Renal pelvis (tissue), 4 donors: ENCODE measurements around the gene UMAD1. TPM values are rescaled to one million over a fixed set of nuclear protein-coding genes. Genes with fewer than 3 reads are reported as not detected.
"Not testable (repeated sequence)": the region's sequence is repeated elsewhere in the genome, so short reads cannot be mapped to it uniquely, and the experiment has no call there.

Experiments used
- DNase-seq: peaks from one replicate; pipeline ENCODE4 v3.0.0-alpha.2; 2013
- polyA plus RNA-seq, 3 donors: library from polyadenylated mRNA; unstranded; fragments of 120-200 nt; gene quantifications; one replicate each; pipeline ENCODE4 v1.2.1, GENCODE V29; 2013; ENCODE audit not compliant: insufficient read length in 3 of 3

UMAD1 gene
- polyA plus RNA-seq, 3 donors, result 15.9 to 21.5 (median 19.7) TPM

DNA sequence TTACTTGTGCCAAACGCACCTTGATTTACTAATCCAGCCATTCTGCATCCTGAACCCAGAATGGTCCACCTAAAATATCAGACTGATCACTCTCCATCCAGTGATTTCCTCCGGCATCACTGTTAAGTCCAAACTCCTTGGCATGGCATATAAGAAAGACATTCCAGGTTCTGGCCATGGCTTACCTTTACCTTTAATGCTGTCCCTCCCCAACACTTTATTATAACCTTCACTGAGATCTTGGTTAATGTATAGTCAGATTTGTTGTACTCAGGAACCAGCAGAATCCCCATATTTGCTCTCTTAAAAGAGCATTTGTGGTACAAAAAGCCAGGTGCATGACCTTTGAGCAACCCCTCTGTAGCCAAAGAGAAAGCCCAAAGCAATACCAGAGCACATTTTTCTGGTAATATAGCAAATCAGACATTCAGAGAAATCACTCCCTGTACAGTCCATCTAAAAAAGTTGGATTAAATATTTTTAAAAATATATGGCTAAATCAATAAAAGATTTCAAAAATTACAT, 10.2 kb downstream of the UMAD1 start:
- no peak for DNase-seq

DNA sequence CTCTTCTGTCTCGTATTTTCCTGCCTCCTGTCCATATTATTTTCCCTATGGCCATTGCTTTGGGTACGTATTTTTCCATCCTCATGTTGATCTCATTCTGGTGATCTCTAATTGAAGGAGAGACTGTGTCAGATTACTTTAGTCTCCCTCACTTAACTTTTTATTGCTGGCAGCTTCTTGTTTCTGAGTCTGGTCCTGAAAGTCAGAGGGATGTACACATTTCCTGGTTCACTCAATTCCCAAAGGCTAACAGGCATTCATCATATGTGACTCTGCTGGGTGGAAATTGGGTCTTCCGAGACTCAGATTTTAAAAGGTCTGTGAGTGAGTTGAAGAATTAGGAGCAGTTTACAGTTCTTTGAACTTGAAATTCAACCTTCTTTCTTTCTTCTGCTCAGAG, 10.9 kb downstream of the UMAD1 start:
- no peak for DNase-seq

GRCh38 chr7:7652798-7653540, 12.4 kb downstream of the UMAD1 start:
- no peak for DNase-seq

GRCh38 chr7:7653593-7654187, 13.1 kb downstream of the UMAD1 start:
- DNase-seq, result peak; percentile 23

DNA sequence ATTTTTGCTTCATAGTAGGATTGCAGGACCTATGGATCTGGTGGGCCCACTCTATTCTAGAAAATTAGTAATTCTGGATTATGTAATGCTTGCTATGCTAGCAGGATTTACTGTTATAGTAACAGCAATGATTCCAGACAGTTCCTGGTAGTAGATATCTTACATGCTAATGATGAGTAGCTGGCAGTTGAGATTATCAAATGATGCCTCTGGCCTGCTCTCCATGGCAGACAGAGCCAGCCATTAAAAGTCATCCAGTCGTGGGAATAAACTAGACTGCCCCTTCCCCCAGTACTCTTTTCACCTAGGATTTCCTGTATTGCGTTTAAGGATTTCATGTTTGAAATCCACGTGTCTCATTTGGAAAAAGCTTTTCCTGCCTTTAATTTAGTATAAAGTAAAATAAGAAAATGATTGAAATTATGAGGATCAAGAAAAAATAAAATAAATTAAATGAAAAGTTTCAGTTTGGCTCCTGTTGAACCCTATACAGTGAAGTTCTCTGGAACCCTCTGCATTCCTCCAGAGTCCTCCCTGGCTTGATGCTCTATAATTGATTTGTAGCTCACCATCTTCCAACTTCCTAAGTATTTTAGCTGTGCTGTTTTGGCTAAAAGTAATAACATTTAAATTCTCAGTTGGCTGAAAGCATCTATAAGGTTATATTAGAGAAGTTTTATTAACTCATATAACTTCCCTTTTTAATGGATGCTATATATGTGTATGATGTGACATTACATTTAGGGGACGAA, 14.6 kb downstream of the UMAD1 start:
- no peak for DNase-seq

DNA sequence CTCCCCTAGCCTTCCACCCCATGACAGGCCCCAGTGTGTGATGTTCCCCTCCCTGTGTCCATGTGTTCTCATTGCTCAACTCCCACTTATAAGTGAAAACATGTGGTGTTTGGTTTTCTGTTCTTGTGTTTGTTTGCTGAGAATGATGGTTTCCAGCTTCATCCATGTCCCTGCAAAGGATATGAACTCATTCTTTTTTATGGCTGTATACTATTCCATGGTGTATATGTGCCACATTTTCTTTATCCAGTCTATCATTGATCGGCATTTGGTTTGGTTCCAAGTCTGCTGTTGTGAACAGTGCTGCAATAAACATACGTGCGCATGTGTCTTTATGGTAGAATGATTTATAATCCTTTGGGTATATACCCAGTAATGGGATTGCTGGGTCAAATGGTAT, 15.9 kb downstream of the UMAD1 start:
- not testable (repeated sequence) for DNase-seq

- no peak for DNase-seq
Observed at GRCh38 chr7:7662527-7662926, 22.0 kb downstream of the UMAD1 start.

DNA sequence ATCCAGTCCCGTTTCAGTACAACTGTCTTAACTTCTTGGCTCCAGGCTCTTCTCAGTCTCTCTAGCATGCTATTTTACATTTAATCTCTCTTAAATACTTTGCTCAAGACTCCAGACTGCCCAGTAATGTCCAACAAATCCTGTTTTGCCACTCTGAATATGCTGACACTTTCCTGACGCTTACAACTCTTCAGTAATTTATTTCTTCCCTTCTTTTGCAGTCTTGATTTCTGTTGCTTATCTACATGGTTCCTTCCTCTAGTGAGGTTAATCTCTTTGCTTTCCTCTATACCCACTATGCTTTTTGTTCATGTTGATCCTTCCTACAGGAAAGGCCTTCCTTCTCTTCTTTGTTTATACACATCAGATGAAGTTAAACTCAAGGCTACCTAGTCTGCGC, 23.7 kb downstream of the UMAD1 start:
- DNase-seq, result no peak

GRCh38 chr7:7665031-7665430, 24.5 kb downstream of the UMAD1 start:
- DNase-seq, result no peak

DNA sequence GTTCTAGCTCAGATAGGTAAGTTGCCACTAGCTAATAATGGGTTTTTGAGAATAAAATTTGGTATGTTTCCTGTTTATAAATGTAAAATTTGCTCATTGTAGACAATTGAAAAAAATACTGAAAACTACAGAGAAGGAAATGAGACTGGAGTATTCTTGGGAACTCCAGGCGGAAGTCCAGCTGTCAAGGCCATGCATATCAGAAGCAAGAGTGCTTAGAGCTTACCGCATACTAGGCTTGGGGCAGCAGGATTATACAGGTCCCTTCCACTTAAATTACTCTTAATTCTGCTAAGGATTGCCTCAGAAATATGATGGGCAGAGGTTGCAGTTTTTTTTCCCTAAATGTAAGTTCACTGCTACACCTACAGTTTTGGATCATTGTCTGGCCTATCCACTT, 26.6 kb downstream of the UMAD1 start:
- DNase-seq, result no peak

DNA sequence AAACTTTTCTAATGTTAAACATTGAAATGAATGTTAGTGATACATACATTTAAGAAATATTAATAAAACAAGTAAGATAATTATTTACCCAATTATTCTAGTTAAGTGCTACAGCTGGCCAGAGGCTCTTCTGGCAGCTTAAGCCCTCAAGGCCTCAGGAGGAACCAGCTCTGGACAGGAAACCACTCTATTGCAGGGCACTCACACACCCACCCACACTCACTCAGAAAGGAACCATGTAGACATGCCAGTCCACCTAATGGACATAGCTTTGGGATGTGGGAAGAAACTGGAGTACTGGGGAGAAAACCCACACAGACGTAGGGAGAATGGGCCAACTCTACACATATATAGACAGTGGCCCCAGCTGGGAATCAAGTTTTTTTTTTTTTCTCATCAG, 28.2 kb downstream of the UMAD1 start:
- no peak for DNase-seq

DNA sequence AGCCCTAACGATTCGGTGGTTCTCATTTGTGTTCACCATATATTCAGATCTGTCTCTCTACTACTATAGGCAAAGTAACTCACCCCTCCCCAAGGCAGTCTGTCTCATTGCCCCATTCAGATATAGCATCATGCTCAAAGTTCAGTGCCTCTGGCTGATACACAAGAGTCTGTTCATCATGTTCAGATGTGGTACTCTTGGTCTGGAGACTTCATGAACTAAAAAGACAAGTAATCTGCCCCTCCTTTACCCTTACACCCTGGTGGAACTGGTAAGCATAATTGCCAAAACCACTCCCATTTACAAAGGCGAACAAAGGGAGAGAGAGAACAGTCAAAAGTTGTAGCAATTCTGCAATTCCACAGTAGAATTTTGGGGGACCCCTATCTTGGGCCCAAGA, 29.9 kb downstream of the UMAD1 start:
- DNase-seq, result no peak

- no peak for DNase-seq
Observed at GRCh38 chr7:7671361-7671760, 30.8 kb downstream of the UMAD1 start.

GRCh38 chr7:7672545-7673239, 32.1 kb downstream of the UMAD1 start:
- DNase-seq, result no peak

DNA sequence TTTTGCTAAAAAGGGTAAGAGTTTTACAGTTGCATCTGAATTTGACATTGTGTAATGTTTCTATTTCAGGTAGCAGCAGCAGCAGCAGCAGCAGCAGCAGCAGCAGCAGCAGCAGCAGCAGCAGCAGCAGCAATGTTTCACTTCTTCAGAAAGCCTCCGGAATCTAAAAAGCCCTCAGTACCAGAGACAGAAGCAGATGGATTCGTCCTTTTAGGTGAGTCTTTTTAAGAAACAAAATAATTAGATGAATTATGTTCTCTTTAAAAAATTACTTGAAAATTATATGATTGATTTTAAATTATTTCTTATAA, 32.6 kb downstream of the UMAD1 start:
- no peak for DNase-seq

DNA sequence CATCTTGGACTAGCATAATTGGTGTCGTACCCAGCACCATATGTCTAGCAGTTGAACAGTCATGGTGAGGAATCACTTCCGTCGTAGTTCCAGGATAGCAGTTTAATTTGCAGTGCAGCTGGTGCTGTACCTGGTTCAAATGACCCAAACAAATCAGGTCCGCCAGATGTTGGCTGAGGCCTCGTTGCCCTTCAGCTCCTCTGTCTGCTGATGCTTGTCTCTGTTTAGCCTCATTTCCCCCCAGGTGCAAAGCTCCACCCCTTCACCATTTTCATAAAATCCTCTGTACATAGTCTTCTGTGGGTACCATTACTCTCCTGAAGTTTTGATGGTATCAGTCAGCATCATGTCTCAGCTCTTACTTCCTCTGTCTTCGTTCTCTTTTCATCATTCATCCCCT, 35.1 kb downstream of the UMAD1 start:
- no peak for DNase-seq

GRCh38 chr7:7679640-7680039, 39.1 kb downstream of the UMAD1 start:
- not testable (repeated sequence) for DNase-seq

- peak; percentile 74 for DNase-seq
Observed at GRCh38 chr7:7681191-7681935, 40.8 kb downstream of the UMAD1 start.

- DNase-seq, result no peak
Observed at GRCh38 chr7:7681936-7682329, 41.4 kb downstream of the UMAD1 start.

DNA sequence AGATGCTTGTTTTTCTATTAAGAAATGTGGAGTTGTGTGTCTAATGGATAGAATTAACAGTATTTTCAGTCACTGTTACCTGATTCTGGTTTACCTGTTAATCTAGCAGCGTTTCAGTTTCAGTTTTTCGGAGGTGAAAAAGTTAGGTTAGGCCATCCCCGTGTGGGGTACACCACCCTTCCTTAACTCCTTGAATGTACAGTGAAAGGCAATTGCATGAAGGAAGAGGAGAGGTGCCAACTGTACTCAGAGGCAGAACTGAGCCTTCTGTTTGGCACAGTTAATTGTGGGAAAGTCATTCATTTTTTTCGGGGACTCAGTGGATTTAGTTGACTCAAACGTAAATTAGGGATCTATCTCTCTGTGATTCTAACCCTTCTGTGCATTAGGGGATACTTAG, 42.3 kb downstream of the UMAD1 start:
- DNase-seq, result no peak

GRCh38 chr7:7686811-7687508, 46.4 kb downstream of the UMAD1 start:
- no peak for DNase-seq
